Umbilical cord (tissue), 2 donors: ENCODE data around the gene PRPF19. TPM values are rescaled to one million over a fixed set of nuclear protein-coding genes. Genes with fewer than 3 reads are reported as not detected.

Source experiments
- DNase-seq: peaks from one replicate; pipeline ENCODE4 v3.0.0-alpha.2; 2015; ENCODE audit warnings: low spot score
- total RNA-seq: library from RNA; depleted of rRNA; stranded (reverse); fragments of >200 nt; gene quantifications from one replicate; pipeline ENCODE4 v1.2.3, GENCODE V29; 2014; ENCODE audit warnings: low replicate concordance; ENCODE audit not compliant: insufficient read depth

The PRPF19 gene
- total RNA-seq, 1 donor from 2014 or later: 51.8 TPM

DNA sequence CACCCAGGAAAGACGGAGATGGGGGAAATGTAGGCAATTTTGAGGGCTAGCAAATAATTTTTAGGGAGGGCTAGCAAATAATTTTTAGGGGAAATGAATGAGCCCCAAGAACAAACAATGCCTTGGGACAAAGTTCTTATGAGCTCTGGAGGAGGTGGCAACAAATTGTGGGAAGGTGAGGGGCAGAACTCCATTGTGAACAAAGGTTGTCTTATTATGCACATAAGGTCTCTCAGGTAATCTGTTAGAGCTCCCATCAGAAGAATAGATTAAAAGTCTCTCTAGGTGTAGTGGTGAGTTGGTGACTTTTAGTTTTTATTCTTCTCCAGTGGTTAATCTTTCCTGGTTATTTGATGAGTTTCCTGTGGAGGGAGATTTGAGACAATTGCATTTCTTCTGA is 2.4 kb upstream of the PRPF19 start:
- no peak for DNase-seq

DNA sequence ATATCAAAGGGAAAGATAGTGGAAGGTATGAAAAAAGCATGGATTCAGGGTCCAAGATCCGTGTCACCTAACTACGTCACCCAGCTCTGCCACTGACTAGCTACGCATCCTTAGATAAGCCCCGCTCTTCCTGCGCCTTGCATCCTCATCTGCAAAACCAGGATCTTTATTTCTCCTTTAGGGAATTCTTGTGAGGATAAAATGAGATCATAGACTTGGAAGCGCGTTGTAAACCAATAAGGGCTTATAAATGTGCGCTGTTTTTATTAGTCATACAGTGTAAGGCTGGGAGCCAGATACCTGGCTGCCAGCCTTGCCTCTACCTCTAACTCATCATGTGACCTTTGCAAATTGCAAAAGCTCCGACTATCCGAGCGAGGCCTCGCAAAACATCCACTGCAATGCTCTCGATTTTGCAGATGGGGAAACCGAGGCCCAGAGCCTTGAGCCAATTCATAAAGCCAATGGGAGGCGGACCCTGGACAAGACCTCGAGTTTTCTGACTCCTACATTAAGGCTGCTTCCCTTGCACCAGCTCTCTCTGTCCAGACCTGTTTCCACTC is 753 bp downstream of the PRPF19 start:
- DNase-seq: no peak

DNA sequence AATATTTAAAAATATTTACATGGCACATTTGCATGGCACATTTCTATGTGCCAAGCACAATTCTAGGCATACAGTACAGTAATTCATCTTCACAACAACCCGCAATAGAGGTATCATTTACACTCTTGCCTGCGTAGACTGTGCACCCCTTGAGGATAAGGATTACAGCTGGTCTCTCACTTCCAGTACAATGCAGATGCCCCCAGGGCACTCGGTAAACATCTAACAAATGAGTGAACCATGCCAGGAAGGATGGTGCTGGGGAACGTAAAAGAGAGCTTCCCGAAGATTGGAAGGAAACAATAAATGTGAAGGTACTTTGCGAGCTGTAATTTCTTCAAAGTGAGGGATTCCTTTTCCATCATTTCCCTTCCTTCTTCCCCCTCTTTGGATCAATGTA is 1.3 kb downstream of the PRPF19 start:
- no peak for DNase-seq

DNA sequence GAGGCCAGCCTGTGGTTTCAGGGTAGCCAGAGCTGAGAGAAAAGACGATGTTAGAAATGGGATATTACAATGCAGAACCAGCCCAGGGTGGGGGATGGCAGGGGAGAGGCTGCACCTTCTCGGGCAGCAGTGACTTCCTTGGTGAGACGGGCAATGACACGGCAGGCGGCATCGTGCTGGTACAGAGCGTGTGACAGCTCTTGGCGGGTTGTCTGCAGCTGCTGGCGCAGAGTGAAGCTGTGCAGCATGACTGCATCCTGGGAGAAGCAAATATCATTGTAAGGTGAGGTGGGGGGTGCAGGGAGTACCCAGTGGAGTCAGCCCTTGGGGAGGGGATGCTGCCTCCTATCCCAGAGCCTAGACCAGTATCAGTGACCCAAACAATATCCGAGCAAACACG is 3.8 kb downstream of the PRPF19 start:
- DNase-seq: no peak

DNA sequence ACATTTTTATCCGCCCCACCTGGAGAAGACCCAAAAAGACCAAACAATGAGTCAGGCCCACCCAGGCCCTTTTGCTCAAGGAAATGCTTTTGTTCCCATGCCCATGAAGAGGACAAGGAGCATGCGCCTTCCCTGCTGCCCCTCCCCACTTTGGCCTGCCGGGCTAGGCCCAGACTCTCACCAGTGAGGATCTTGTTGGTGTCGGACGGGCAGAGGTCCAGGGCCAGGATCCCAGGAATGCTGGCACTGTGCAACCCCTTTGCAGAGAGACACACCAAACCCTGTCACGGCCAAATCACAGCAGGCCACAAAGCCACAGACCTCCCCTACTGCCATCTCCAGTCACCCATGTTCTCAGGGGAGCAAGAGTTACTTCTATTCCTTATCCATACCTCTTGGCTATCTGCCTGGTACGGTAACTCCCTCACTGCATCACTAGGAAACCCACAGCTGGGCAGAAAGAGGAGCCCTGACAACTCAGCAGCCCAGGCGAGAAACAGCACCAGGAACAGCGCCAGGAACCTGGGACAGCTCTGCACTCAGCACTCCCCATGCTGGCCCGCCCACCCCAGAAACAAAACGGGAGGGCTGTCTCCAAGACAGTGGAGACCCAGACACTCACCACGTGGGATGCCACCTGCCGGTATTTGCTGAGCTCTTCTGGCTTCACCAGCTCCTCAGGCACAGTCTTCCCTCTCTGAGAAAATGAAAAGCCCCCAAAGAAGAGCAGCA is 5.5 kb downstream of the PRPF19 start:
- no peak for DNase-seq

DNA sequence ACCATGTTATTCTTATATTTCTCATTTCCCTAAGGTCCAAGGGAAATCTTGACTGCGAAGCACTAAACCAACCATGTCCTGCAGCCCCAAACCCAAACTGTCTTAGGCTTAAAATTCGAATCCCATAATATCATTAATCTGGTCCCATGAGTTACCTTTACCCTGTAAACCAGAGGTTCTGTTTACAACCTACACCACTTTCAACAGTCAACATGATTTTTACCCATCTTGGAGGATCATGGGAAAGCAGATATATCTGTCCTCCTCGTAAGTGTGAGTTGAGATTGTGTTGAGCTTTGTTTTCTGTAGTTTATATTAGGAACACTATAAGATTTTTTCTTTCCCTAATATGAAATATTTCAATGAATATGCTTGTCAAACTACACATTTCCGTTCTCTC is 6.4 kb downstream of the PRPF19 start:
- DNase-seq: no peak

DNA sequence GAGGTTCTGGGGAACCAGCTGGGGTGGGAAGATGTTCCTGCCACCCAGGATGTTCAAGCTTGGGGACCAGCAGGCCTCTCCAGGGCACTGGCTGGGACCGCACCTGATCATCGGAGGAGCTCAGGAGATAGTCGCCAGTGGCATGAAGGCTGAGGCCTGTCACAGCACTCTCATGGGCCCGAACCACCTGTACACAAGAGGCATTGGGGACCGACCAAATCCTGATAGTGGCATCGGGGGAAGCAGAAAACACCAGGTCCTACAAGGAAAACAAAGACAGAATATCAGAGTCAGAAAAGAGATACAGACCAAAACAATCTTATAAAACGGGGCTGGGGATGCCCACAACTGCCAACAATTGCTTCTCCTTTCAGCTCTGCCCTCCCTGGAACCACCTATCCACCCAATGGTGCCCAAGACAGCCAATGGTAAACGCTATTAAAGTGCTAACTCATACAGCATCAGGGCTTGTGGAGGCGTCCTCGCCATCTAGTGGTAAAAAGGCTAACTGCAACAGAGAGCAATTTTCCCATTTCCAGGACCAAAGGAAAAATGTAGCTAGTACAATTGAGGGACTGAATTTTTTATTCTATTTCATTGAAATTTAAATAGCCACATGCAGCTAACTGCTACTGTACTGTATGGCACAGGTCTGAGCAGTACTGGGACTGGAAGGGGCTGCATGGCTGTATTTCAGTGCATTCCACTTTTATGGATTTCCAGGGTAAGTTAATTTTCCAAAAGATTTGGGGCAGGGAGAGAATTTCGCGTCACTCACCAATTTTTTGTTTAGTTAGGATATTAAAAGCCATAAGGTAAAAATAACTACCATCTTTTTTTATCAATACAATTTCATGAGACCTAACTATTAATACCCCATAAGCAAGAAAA is 7.1 kb downstream of the PRPF19 start:
- peak; percentile 63 for DNase-seq

DNA sequence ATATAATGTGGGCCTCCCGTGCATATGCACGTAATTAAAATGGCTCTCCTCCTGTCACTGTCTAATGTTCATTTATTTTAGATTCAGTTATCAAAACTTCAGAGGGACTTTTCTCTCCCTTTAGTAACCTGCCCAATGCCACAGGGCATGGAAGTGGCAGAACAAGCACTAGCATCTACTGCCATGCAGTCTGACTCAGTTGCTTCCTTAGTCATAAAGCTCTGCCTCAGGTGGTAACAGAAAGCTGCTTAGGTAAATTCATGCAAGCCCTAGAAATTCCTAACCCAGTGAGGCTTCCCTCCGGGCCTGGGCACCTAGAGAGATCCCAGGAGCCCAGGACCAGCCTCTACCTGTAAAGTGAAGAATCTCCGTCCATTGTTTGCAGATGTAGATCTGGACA is 8.9 kb downstream of the PRPF19 start:
- no peak for DNase-seq

DNA sequence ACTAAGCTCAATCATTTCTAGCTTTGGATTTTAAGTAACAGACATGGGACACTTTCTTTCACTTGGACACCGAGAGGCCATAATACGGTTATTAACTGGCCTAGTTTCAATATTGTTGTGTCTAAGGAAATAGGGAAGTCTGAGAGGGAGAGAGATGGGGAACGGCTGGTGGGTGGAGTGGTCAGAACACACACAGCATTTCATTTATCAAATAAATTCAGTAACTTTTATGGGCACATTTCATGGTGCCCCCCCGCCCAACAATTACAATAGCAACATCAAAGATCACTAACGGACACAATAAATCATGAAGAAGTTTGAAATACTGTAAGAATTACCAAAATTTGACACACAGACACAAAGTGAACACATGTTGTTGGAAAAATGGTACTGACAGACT is 10.7 kb downstream of the PRPF19 start:
- no peak for DNase-seq

DNA sequence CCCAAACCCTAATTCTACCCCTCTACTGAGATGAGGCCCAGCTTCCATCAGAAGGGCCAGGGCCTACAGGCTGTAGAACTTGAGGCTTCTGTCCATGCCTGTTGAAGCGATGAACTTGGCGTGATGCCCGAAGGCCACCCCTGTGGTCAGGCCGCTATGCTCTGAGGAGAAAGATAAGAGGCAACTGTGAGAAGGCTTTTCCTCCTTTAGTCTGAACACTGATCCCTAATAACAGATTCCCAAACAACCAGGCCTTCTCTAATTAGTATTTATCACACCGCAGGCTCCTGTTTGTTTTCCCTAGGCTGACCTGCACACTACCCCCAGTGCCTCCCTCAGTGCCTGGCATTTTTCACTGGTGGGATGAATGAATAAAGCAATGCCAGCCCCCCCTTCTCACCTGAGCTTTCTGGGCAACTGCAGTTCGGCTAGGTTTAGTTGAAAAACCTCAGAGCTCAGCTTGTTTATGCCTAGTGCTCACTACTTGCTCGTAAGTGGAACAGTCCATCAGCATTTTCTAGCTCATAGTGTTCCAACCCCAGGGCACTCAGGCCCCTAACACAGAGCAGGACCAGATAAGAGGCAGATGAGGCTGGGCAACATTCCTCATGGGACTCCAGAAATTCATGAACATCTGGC is 15.2 kb downstream of the PRPF19 start:
- DNase-seq: no peak

DNA sequence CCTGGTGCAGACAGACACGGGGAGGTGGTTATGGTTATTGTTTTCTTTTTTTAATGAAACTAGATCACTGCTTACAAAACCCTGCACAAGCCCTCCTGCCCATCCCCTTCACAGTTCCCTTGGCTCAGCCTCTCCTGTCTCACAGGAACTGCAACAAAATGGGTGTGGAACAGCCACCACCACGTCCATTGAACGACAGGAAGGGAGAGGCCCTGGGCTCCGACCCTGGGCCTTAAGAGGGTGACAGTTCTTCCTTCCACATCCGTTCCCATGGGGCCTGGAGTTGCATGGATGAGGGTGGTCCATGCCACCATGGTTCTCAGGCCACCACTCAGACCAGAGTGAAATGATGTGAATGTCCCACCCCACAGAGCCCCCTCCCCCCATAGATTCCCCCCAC is 15.7 kb downstream of the PRPF19 start:
- no peak for DNase-seq

DNA sequence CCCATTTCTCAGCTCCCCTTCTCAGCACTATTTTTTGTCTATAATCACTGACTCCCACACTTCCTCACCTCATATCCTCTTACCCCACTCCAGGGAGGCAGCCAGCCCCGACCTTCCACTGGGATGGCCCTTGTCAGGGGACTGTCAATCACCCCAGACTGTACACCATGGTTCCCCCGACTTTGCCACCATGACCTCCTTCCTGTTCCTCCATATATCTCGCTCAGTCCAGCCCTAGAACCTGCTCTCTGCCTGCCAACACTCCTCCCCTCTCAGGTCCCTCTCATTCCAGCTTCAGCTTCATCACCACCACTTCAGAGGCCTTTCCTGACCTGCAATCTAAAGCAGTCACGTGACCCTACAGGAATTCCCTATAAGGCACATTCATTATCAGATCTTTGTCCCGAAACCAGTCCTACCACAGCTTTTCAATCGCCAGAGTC is 16.5 kb downstream of the PRPF19 start:
- DNase-seq: no peak

DNA sequence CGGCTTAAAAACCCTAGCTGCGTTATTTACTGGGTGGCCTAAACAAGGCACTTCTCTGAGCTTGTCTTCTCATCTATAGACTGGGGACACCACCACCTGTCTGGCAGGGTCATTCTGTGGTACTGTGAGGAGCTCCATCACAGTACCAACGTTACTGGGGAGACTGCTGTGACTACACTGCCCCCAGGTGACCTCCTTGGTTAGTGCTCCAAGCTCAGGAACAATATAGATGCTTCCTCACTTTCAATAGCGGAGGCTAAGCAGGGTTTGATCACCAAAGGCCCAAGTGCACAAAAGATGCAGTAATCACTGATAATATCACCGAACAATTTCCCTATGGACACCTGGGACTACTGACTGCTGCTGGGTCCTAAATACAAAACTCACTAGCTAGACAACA is 18.8 kb downstream of the PRPF19 start:
- DNase-seq: peak; percentile 25

DNA sequence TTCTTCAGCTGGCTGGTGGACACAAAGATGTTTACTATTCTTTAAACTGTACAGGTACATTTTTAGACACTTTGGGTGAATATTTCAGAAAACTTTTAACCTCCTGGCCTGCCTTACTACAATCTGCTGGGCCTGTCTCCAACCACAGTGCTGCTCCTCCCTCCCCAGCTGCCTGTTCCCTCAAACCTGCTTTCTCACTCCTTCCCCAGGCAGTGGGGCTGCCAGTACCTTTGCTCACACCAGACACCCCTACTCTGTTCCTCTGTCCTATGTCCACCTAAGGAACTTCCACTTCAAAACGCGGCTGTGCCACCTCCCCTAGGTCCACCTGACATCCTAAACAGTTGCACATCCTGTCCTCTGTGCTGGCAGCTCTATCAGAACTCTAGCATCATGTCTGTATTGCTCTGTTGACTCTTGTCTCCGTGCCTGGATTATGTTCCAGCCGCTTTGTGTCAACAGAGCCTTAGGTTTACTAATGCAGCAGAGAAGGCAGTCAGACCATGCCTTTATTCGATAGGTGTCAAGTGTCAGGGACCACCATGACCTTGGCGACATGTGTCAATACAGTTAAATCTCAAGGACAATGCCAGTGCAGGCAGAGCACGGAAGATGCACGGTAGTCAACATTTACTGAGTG is 25.6 kb downstream of the PRPF19 start:
- DNase-seq: no peak

DNA sequence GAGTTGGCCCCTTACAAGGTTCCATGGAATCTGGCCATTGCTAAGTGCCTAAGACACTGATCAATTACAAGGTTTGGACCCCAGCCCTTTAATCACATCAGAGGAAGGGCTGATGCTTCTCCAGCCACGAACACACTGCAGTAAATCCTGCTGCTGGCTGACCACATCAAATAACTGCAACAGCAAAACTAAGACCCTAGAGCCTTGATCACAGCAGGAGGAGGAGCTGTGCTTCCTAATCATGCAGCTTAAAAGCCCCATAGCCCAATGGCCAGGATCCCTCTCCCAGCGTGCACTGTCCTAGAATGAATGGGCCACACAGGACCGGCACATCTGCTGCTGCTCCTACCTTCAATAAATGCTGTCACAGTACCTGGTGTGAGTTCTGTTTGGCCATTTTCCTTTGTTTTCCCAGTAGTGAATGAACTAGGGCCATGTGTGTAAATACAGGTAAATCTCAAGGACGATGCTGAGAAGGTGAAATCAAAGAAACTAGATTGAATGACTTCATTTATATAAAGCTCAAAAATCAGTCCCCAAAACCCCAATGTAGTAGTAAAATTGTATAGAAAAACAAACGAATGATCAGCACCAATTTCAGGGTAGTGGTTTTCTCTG is 26.3 kb downstream of the PRPF19 start:
- DNase-seq: no peak

DNA sequence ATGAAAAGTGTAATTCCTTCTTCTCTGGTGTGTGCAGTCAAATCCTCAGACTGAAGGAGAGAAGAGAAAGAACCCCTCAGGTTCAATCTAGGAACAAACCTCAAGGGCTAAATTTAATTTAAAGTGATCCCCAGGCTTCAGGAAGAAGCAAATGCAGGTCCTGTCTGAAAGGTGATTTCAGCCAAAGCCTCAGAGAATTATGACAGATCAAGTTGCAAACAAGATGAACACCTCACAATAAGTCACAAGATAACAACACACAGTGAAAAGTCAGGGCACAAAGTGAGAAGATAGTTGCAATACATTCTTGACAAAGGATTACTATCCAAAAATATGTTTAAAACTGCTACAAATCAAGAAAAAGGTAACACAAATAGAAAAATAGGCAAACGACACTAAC is 27.3 kb downstream of the PRPF19 start:
- no peak for DNase-seq

DNA sequence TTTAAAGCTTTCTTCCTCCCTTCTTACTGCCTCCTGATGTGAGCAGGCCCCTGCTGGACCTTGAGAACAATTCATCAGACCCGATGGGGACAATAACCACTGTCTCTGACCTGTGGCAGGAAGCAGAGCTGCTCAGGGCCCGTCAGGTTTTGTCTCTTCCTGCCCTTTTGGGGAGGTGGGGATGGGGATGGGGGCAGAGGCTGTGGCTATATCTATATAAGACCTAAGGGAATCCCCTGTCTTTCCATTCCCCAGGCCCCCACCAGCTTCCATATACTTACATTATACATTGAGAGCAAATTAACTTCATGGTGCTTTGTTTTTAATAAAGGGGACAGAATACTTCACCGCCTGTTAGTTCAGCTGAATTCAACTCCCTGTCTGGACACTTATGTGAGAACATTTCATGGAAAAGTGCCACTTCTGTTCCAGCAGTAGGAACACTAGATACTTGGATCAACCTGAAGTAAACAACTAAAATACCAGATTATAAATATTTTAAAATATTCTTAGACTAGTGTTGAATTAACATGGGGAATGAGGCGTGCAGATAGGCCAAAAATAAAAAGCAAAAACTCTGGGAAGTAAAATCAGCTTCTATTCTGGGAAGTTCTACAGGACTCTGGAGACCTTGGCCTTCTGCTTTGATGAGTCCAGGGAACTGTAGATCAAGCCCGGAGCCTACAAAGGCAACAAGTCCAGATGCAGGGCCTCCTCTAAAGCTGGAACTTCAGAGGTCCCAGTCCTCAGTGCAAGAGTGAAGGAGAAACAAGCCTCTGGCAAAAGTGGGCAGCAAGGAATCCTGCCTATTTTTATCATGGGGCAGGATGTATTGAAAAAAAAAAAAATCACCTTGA is 27.9 kb downstream of the PRPF19 start:
- DNase-seq: no peak

DNA sequence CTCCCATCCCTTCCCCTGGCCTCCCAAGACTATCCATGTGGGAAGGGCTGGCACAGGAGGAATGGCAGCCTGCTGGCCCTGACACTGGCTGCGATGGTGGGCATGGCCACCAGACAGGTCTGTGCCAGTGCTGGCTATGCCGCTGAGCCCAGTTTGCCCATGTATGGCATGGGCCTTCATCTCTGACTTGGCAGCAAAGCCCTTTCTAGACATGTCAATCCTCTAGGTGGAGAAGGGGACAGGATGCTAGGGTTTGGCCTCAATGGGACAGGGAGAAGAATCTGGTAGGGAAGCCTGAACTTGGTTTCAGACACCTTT is 30.3 kb downstream of the PRPF19 start:
- no peak for DNase-seq

DNA sequence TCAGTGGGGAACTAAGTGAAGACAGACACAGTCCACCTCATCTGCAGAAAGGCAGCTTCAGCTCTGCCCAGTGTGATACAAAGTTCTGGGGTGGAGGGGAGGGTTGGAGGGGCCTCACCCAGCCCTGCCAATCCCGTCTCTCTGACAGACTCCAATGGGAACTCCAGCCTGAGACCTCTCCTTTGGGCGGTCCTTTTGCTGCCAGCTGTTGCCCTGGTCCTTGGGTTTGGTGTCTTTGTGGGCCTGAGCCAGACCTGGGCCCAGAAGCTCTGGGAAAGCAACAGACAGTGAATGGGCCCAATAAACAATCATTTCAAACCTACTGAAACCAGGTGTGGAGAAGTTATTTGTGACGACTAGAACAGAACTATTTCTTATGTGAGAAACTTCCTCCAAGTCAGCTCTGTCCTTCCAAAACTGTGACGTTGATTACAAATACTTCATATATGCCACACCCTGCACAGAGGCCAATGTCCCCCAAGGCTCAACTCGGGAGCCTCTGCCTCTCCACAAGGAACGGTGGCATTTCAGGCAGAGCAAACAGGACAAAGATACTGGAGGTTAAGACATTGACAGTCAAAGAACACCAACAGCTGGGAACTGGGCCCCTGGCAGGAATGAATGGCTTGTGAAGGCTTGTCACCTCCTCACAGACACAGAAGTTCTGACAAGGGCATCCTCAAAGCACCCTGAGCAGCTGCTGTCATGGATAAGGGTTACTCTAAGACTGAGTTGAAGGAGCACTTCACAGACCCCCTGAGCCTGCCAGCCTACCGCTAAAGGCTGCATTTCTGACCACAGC is 30.8 kb downstream of the PRPF19 start:
- no peak for DNase-seq
